Iris pigment epithelial cell (primary cell): ENCODE results near the gene EXD2.
"Not testable (repeated sequence)": the region's sequence is repeated elsewhere in the genome, so short reads cannot be mapped to it uniquely, and the experiment has no call there.

Experiments used
- DNase-seq: peaks from one replicate; pipeline ENCODE4 v3.0.0-alpha.2; 2011; ENCODE audit warnings: low read depth

Gene EXD2

GRCh38 chr14:69249603-69250002 lies 58.3 kb downstream of the EXD2 start:
- no peak for DNase-seq

- DNase-seq, result no peak
Measured at GRCh38 chr14:69252851-69253250, 61.6 kb downstream of the EXD2 start.

- DNase-seq, result no peak
Measured at GRCh38 chr14:69259168-69259526, 67.8 kb downstream of the EXD2 start.

- peak; percentile 15 for DNase-seq
Measured at GRCh38 chr14:69259527-69260189, 68.4 kb downstream of the EXD2 start, which contains the start of gene GALNT16. TSS of gene GALNT16 (plus strand) at chr14:69260158. CDS start at chr14:69260291, 133 bp downstream.

- DNase-seq, result peak; percentile 21
Measured at GRCh38 chr14:69260190-69260860, 69.0 kb downstream of the EXD2 start.

- no peak for DNase-seq
Measured at GRCh38 chr14:69260861-69261564, 69.7 kb downstream of the EXD2 start.

- no peak for DNase-seq
Measured at GRCh38 chr14:69261761-69262331, 70.5 kb downstream of the EXD2 start.

GRCh38 chr14:69262516-69262915 lies 71.2 kb downstream of the EXD2 start:
- DNase-seq, result no peak

- DNase-seq, result peak; percentile 62
Measured at GRCh38 chr14:69263364-69263763, 72.1 kb downstream of the EXD2 start.

GRCh38 chr14:69263771-69264170 lies 72.5 kb downstream of the EXD2 start:
- no peak for DNase-seq

GRCh38 chr14:69266572-69267345 lies 75.5 kb downstream of the EXD2 start:
- no peak for DNase-seq

GRCh38 chr14:69267492-69267891 lies 76.2 kb downstream of the EXD2 start:
- no peak for DNase-seq

GRCh38 chr14:69268223-69268622 lies 76.9 kb downstream of the EXD2 start:
- DNase-seq, result peak; percentile 39

- DNase-seq, result peak; percentile 60
Measured at GRCh38 chr14:69268763-69269162, 77.5 kb downstream of the EXD2 start.

GRCh38 chr14:69269381-69269780 lies 78.1 kb downstream of the EXD2 start:
- no peak for DNase-seq

GRCh38 chr14:69270097-69270496 lies 78.8 kb downstream of the EXD2 start:
- no peak for DNase-seq

GRCh38 chr14:69270795-69271708 lies 79.8 kb downstream of the EXD2 start:
- peak; percentile 28 for DNase-seq

- no peak for DNase-seq
Measured at GRCh38 chr14:69274321-69274720, 83.0 kb downstream of the EXD2 start.

GRCh38 chr14:69275331-69275730 lies 84.0 kb downstream of the EXD2 start:
- no peak for DNase-seq

- not testable (repeated sequence) for DNase-seq
Measured at GRCh38 chr14:69277356-69277755, 86.1 kb downstream of the EXD2 start.

GRCh38 chr14:69280746-69281291 lies 89.5 kb downstream of the EXD2 start:
- no peak for DNase-seq
